Measurements from ENCODE around the gene MACIR.
A peak's percentile ranks its signal among the peaks of the same experiment; 100 is the strongest.
"Not testable (repeated sequence)": the region's sequence is repeated elsewhere in the genome, so short reads cannot be mapped to it uniquely, and the experiment has no call there.

MACIR gene, protein sequence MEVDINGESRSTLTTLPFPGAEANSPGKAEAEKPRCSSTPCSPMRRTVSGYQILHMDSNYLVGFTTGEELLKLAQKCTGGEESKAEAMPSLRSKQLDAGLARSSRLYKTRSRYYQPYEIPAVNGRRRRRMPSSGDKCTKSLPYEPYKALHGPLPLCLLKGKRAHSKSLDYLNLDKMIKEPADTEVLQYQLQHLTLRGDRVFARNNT

DNA sequence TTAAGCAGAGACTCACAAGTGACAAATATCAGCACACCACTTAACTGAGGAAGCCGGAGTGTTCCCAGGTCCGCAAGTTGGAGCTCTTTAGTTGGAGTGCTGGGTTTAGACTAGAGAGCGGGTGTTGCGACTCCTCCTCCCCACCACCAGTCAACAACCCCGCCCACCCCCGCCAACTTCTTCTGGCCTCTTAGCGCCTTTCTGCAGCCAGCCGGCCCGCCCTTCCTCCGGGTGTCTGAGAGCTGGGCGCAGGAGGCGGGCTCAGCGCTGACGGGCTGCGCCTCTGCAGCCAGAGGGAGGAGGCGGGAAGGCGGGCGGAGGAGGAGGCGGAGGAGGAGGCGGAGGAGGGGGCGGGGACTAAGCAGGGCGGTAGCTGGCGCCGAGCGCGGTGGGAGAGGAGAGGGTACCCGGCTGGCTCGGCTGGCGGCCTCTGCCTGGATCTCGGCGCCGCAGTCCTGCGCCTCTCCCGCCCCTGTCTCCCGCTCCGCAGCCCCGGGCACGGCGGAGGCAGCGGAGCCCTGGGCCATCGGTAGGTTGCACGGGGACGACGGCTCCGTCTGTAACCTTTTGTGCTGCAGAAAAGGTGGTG lies at the start of gene MACIR:
Gene MACIR, plus strand, starts transcription at position 396 of the 589 bp plus-strand sequence. CDS start 17,157 bp downstream, outside the sequence.
- peak; percentile 100 for DNase-seq (ENCODE audit: low read depth, low spot score)

DNA sequence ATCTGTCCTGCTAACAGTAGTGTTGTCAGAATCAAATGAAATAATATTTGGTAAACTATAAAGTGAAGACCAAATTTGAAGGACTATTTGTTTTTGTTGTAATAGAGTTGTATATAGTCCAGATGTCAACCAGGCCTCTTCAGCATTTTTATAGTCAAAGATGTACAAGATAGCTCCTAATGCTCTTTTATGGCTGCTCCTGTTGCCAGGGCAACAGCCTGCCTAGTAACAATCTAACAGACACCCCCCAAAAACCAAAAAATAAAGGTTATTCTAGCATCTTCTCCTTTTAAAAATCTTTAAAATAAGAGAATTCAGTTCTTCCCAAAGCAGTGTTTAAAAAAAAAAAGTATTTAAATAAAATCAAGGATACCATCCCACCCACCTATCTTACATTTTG lies 49.5 kb upstream of the MACIR start:
- DNase-seq (ENCODE audit: low read depth, low spot score), result no peak

DNA sequence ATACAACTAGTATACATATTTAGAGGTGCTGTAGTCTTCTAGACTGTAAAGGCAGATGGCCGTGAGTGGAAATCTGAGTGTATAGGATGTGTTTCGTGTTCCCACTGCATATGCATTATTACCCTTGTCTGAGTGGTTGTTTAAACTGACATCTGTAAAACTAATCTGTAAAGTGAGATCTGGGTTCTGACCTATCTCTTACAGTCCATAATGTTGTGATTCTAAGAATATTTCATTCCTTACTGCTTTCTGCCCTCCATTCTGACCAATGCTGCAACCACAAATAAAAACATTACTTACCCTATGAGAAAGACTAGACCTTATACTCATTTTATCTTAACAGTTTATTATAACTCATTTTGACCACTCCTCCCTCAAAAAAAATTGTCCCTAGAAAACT lies 47.6 kb upstream of the MACIR start:
- no peak for DNase-seq (ENCODE audit: low read depth, low spot score)

DNA sequence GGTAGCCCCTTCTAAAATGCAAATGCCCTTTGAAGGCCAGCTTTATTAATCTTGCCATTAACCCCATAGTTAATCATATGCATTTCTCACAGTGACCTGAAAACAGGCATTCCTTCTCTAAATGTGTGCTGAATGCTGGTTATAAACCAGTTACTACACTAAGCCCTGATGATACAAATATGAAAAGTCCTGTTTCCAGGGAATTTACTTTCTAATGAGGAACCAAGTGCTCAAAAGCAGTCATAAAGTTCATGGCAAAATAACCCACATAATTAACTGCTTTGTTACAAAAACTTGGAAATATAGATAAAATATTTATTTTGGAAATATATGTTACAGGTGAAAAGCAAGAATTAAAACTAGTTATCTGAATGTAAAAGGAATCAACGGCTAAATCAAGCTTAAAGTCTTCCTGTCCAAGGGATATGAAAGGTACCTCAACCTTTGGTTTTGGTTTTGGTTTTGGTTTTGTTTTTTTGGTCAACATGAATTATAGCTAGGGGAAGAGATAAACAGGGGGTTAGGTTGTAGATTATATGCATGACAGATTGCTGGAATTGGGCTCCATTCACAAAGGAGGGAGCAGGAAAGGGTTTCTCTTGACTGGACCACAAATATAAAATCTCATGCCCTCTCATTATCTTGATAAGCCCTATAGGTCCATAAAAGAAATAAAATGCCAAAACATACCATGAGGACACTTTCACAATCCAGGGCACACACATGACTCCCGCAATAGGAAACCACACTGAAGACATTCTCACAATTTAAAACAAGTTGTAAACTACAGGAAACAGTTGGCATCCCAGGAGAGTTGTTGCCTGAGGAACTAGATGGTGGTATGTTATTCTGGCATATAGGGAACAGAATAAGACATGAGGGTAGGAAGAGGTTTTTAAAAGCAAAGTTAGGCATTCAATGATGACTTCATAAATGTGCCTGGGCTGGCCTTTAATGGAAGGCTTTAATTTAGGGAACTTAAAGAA lies 46.7 kb upstream of the MACIR start:
- no peak for DNase-seq (ENCODE audit: low read depth, low spot score)

DNA sequence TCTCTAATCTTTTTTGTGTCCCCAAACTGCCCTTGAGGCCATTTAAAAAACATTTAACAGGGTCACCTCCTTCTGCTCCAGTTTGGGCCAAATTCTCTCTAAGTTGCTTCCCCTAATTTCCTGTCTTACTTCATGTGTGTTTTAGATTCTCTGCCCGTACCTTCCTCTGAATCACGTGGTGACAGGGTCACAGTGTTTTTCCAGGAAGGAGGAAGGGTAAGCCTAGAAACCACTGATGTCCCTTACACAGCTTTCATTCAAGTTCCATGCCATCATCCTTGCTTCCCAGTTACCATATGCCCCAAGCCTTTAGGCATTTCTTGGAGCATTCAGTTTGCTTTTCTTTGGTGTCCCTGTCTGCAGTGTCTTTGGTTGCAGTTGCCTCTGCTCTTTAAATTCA lies 42.4 kb upstream of the MACIR start:
- no peak for DNase-seq (ENCODE audit: low read depth, low spot score)

DNA sequence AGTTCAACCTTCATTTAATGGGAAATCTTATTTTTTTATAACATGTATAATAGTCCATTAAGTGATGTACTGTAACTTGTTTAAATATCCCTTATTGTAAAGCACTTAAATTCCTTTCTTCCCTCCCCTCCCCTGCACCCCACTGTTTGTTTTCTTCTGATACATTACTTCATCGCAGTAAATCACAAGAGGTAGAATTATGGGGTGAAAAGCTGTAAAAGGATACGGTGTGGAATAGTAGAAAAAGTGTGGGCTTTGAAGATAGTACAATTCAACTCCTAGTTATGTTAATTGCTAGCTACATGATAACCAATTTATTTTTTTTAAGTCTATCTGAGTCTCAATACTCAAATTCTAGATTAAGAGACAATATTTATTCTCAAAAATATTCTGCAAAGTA lies 41.9 kb upstream of the MACIR start:
- no peak for DNase-seq (ENCODE audit: low read depth, low spot score)

DNA sequence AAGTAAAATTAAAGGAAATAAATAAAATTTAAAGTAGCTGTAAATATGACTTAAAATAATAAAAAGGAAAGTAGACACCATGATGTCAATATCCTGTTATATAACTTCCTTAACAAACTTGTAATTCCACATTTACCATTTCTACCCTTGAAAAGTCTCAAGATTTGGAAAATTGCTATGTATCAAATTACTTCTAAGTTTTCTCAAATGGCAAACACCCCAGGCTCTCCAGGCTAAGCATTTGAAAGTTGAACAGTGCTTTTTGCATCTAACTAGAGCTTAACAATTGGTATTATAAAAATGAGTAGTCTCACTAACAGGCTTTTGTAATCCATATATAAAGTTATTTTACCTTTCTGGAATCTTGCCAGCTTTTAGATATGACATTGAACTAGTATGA lies 41.5 kb upstream of the MACIR start:
- DNase-seq (ENCODE audit: low read depth, low spot score), result no peak

DNA sequence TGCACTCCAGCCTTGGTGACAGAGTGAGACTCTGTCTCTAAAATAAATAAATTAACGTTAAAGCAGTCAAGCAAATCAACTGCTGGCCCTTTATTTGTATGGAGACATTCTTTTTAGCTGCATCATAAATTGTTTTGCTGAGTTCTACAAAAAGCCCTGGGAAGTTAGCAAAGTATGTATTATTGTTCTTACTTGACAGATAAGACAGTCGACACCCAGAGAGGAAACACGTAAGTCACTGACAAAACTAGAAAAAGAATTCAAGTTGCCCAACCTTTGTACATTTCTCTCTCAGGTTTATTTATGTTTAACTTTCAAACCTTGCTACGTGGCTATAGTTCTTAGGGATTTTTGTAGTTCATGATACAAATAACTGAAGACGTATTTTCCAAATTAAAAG lies 40.4 kb upstream of the MACIR start:
- DNase-seq (ENCODE audit: low read depth, low spot score), result peak; percentile 77

DNA sequence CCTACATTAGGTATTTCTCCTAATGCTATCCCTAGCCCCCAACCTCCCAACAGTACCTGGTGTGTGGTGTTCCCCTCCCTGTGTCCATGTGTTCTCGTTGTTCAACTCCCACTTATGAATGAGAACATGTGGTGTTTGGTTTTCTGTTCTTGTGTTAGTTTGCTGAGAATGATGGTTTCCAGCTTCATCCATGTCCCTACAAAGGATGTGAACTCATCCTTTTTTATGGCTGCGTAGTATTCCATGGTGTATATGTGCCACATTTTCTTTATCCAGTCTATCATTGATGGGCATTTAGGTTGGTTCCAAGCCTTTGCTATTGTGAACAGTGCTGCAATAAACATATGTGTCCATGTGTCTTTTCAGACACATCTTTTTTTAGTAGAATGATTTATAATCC lies 39.5 kb upstream of the MACIR start:
- not testable (repeated sequence) for DNase-seq (ENCODE audit: low read depth, low spot score)

DNA sequence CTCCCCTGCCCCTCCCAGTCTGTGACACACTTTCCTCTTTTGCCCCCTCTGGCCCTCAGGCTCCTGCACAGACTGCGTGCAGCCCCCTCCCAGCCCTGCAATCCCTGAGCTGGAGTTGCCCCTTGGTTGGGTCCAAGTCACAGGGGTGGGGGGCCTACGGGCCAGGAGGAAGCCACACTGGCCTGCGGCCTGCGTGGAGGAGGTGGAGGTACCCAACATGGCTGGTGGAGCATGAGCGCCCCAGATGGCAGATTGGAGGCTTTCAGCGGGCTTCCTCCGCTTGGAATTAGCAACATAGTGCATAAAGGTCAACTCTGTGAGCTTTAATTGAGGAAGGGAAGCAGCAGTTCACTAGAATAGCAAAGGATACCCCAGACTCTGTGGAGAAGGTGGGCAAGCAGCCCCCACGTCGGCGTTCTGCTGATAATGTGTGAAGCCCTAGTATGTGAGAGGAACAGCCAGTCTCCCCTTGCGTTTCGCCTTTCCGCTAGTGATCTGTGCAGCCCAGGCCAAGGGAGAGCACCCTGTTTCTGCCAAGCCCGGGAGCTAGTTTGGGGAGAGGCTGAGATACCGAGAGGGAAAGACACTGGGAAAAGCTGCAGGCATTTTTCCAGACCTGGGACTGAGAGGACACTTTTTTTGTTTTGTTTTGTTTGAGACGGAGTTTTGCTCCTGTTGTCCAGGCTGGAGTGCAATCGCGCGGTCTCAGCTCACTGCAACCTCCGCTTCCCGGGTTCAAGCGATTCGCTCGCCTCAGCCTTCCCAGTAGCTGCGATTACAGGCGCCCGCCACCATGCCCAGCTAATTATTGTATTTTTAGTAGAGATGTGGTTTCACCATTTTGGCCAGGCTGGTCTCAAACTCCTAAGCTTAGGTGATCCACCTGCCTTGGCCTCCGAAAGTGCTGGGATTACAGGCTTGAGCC lies 35.3 kb upstream of the MACIR start:
- DNase-seq (ENCODE audit: low read depth, low spot score), result no peak

DNA sequence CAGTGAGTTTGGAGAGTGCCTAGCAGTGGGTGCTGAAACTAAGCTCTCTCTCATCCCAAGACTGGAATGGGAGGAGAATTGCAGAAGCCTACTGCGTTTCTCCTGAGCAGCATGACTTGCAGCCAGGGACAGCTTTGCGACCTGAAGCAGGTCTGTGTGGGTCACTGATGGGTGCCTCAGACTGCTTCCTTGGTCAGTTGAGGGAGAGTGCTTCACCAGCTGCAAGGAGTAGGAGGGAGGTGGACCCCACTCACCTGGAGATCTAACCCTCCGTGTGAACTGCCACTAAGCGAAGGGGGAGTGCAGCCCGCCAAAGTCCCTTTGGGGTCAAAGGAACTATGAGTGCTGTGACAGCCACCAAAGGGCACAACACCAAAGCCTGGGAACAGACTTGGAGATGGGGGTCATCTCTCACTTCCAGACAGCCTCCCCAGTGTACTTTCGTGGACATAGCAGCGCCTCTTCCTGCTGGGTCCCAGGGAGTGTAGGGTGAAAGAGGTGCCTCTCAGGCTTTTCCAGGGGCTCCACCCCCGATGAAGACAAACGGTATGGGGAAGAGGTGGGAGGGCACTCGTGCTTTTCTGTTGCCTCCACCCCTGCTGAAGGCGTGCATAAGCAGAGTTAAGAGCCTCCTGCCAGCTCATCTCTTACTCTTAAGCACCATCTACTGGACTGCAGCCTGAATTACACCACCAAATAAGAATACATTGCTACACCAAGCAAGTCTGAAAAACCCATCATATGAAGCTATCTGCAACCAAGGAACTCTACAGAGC lies 34.3 kb upstream of the MACIR start:
- peak; percentile 73 for DNase-seq (ENCODE audit: low read depth, low spot score)

DNA sequence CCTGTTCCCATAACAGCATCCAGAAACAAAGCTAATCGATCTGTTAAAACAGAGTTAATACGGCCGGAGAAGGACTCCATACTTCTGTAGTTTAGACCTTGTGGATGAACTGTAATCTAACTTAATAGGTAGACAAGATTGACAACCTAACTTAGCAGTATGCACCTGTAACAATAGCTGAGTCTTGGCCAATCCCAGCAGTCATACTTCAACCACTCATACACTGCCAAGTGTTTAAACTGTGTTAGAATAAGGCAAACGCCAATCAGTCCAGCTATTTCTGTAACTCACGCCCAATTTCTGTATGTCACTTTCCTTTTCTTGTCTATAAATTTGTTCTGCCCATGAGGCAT lies 33.7 kb upstream of the MACIR start:
- DNase-seq (ENCODE audit: low read depth, low spot score), result no peak

DNA sequence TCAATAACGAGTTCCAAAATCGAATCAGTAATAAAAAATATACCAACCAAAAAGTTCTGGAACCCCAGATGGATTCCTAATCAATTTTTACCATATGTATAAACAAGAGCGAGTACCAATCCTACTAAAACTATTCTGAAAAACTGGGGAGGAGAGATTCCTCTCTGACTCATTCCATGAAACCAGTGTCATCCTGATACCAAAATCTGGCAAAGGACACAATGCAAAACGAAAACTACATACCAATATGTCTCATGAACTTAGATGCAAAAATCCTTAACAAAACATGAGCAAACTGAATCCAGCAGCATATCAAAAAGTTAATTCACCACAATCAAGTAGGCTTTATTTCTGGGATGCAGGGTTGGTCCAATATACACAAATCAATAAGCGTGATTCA lies 30.5 kb upstream of the MACIR start:
- no peak for DNase-seq (ENCODE audit: low read depth, low spot score)

DNA sequence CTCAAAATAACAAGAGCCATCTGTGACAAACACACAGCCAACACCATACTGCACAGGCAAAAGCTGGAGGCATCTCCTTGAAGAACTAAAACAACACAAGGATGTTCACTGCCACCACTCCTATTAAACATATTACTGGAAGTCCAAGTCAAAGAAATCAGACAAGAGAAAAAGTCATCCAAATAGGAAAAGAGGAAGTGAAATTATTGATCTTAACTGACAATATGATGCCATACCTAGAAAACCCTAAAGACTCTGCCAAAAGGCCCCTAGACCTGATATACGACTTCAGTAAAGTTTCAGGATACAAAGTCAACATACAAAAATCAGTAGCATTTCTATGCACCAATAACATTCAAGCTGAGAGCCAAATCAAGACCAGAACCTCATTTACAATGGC lies 30.0 kb upstream of the MACIR start:
- DNase-seq (ENCODE audit: low read depth, low spot score), result no peak

DNA sequence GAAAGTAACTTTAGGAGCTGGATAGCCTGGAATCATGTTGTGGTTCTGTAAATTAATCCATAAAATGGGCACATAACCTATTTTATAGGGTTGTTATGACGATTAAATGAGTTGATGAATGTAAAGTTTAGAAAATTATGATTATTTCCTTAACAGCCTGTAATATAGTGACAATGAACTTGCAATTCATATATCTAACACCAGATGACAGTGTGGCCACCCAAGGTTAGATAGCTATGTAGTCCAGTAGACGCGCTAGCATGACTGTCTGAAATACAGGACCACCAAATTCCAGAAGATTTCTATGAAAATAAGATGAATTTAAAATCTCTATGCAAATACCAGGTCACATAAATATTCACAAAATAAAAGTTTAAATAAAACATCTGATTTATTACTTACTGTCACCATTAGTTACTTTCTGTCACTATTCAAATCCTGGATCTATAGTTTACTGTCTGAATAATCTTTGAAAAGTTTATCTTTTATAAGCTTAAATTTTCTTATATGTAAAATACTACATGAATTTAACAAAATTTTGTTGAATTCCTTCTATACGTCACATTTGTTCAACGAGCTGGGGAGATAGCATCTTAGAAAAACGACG lies 26.1 kb upstream of the MACIR start:
- peak; percentile 60 for DNase-seq (ENCODE audit: low read depth, low spot score)

DNA sequence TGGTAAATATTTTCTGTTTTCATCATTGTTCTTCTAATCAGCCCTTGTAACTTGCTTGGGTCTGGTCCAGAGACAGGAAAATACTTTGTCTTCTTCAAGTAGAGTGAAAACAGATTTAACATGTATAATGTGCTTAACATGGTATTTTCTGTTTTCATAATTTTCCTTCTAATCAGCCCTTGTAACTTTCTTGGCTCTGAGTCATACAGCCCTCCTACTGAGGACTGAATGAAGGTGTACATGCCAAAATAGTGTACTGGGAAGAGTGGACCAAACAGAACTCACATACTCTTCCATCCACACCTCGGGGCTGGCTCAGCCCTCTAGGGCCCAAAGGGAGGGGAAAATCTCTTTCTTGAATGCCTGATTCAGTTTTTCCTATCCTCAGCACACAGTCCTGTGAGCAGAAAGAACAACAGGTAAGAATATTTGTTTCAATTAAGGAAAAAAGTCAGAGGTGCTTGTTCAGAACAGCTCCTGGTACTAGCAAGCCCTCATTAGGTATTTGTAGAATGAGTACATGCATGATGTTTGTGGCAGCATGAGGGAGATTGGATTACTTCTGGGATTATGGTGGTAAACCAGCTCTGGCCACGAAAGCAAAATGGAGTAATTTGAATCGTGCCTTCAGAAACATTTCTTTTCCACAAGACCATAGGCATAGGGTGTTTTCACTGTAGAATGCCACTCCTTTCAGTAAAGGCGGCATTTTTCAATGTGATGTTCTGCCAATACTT lies 24.2 kb upstream of the MACIR start:
- DNase-seq (ENCODE audit: low read depth, low spot score), result peak; percentile 49

DNA sequence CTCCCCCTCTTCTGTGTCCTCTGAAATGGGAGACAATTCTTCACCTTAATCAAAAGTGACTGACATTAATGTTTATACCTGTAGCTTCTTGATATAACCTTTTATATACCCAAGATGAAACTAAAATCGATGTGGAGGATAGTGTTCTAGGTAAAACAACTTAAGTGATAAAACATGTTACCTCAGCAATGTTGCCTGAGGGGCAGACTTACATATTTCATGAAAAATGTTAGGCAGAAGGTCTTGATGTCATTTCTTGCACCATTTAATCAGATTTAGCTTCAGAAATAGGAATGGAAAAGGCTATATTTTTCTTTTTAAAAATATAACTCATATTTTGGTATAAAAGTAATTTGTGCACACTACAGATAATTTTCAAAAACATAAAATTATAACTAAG lies 22.7 kb upstream of the MACIR start:
- no peak for DNase-seq (ENCODE audit: low read depth, low spot score)

DNA sequence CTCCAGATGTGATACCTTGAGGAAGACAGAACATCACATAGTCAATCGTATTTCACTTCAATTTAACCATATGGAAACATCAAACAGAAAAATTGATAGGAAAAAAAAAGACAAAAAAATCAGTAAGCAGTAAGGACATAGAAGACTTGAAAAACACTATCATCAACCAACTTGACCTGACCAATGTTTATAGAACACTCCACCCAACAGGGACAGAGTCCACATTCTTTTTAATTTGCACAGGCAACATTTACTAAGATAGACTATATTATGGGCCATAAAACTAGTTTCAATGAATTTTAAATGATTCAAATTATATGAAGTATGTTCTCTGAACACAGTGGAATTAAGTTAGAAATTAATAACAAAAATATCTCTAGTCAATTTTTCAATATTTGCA lies 20.8 kb upstream of the MACIR start:
- DNase-seq (ENCODE audit: low read depth, low spot score), result no peak

DNA sequence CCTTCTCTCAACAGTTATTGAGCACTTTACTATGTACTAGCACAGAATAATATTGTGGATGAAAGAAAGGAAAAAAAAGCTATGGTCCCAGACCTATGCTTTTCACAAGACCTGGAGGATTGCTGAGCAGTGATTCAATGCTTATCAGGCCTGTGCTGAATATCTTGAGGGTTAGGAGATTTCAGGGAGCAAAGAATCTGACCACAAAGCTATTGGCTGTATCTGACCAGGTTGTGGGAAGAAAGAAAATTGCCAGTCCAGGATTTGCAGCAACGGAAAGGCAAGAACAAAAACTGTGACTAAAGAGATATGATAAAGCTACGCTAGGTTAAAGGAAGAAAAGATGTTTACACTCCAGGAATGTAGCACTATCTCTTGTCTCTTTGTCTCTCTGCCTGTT lies 14.9 kb upstream of the MACIR start:
- DNase-seq (ENCODE audit: low read depth, low spot score), result peak; percentile 86

DNA sequence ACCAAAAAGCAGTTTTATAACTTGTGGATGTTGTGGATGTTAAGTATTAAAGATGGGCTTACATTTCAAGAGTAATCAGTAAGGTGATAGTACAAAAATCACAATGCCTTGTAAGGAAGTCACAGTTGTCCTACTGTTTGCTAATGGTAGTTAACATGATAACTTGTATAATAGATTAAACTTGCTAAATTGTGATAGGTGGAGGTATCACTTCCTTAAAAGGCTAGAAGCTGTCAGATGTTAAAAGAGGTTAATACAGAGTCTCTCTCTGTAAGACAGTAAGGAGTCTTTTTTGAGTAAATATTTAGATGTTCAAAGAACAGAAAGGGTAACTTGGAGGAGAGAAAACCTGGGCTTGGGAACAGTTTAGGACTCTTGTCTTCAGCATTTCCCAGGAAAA lies 14.2 kb upstream of the MACIR start:
- DNase-seq (ENCODE audit: low read depth, low spot score), result peak; percentile 11

Data from astrocyte of the hippocampus (primary cell).